Breast epithelium (tissue), 4 donors: Measurements from ENCODE around the gene PLEKHO2. TPM values are rescaled to one million over a fixed set of nuclear protein-coding genes. Genes with fewer than 3 reads are reported as not detected.
A peak's percentile ranks its signal among the peaks of the same experiment; 100 is the strongest.

Experiments
- DNase-seq, 2 donors: peaks; one replicate each; pipeline ENCODE4 v3.0.0-alpha.2; 2019; ENCODE audit warnings: low spot score in 2 of 2
- H3K27ac ChIP-seq, 2 donors: fragments of 200-600 bp; sonication (generic) in 1 of 2; one replicate each; pipeline ENCODE4 v1.5.1; 2016 to 2019; ENCODE audit warnings: mild to moderate bottlenecking in 1 of 2
- H3K27me3 ChIP-seq, 2 donors: fragments of 200-600 bp; sonication (generic) in 1 of 2; one replicate each; pipeline versions ENCODE4 v1.5.1 to v1.6.0; 2017 to 2019; ENCODE audit warnings: control low read depth in 1 of 2, mild to moderate bottlenecking in 1 of 2
- H3K36me3 ChIP-seq: fragments of 200-600 bp; one replicate; pipeline ENCODE4 v1.5.1; 2019
- H3K4me1 ChIP-seq, 2 donors: fragments of 200-600 bp; sonication (generic); one replicate each; pipeline ENCODE4 v1.5.1; 2016 to 2019; ENCODE audit warnings: control low read depth in 1 of 2
- H3K4me3 ChIP-seq, 3 donors: fragments of 200-600 bp; sonication (generic); 1 replicate in 2 of 3; 2 replicates in 1 of 3; pipeline ENCODE4 v1.5.1; 2016 to 2019; ENCODE audit warnings: mild to moderate bottlenecking in 3 of 3, moderate library complexity in 2 of 3
- H3K9me3 ChIP-seq, 2 donors: fragments of 200-600 bp; sonication (generic) in 1 of 2; one replicate each; pipeline ENCODE4 v1.5.1; 2016 to 2019; ENCODE audit warnings: control low read depth in 1 of 2
- CTCF ChIP-seq, 3 donors: fragments of 450-650 bp; IDR thresholded peaks; one replicate each; pipeline ENCODE4 v1.5.1; 2016 to 2017; ENCODE audit warnings: antibody characterized with exemption in 3 of 3, mild to moderate bottlenecking in 3 of 3, moderate library complexity in 3 of 3
- POLR2A ChIP-seq: fragments of 450-650 bp; IDR thresholded peaks from one replicate; pipeline ENCODE4 v1.6.1; 2016; ENCODE audit warnings: antibody characterized with exemption, mild to moderate bottlenecking, moderate library complexity
- POLR2AphosphoS5 ChIP-seq, 3 donors: sonication (generic); formaldehyde crosslinking; IDR thresholded peaks; one replicate each; pipeline ENCODE4 v1.6.1; 2017; ENCODE audit warnings: antibody characterized with exemption in 3 of 3
- intact Hi-C: fragments of 100-400 bp; cut with DNase I; formaldehyde crosslinking; loops from one replicate; pipeline ENCODE4 v1.15.1; 2023; ENCODE audit warnings: low total_unique reads
- total RNA-seq, 3 donors: library from RNA; depleted of rRNA; stranded (reverse); fragments of >200 nt; gene quantifications; one replicate each; pipeline ENCODE4 v1.1.0, GENCODE V29; 2016

Gene PLEKHO2
- total RNA-seq, 3 donors from 2014 or later = 21.1 to 33.3 (median 26.5) TPM

GRCh38 chr15:64912379-64913325 lies 70.9 kb downstream of the PLEKHO2 start:
- Histone ChIP-seq H3K27ac (peak overlapping the region in 1 of 2 donors; percentile 4), H3K36me3 (no peaks in the 10 kb centered on the region), H3K27me3 (no peaks in the 10 kb centered on the region), H3K4me3 (peak overlapping the region; percentile 54 to 87 (median 62)), H3K4me1 (no peaks in the 10 kb centered on the region), H3K9me3 (no peaks in the 10 kb centered on the region)
- TF ChIP-seq POLR2A = no peak
- TF ChIP-seq CTCF (IDR thresholded peaks at IDR 0.05) = no peak
- TF ChIP-seq POLR2AphosphoS5 (IDR thresholded peaks at IDR 0.05) = no peak
- intact Hi-C loops = no loop called here
- DNase-seq = no peak

- no peaks in the 10 kb centered on the region for H3K9me3 ChIP-seq
- H3K27me3 ChIP-seq = no peaks in the 10 kb centered on the region
- intact Hi-C loops = no loop called here
- no peak overlapping the region for H3K27ac ChIP-seq
- no peaks in the 10 kb centered on the region for H3K4me1 ChIP-seq
- no peak for DNase-seq
- TF ChIP-seq POLR2A (no peak), POLR2AphosphoS5 (IDR thresholded peaks at IDR 0.05) (no peak), CTCF (IDR thresholded peaks at IDR 0.05) (no peak)
- no peak overlapping the region for H3K4me3 ChIP-seq
- no peaks in the 10 kb centered on the region for H3K36me3 ChIP-seq
Measured at GRCh38 chr15:64915518-64916227, 74.0 kb downstream of the PLEKHO2 start.

GRCh38 chr15:64916365-64916764 lies 74.7 kb downstream of the PLEKHO2 start:
- Histone ChIP-seq H3K4me3 (no peak overlapping the region), H3K9me3 (no peaks in the 10 kb centered on the region), H3K36me3 (no peaks in the 10 kb centered on the region), H3K27me3 (no peaks in the 10 kb centered on the region), H3K4me1 (no peaks in the 10 kb centered on the region), H3K27ac (no peak overlapping the region)
- intact Hi-C loops = no loop called here
- no peak for DNase-seq
- TF ChIP-seq CTCF (IDR thresholded peaks at IDR 0.05) (no peak), POLR2A (no peak), POLR2AphosphoS5 (IDR thresholded peaks at IDR 0.05) (no peak)

GRCh38 chr15:64917211-64917610 lies 75.5 kb downstream of the PLEKHO2 start:
- intact Hi-C loops = no loop called here
- Histone ChIP-seq H3K4me1 (no peaks in the 10 kb centered on the region), H3K27me3 (no peaks in the 10 kb centered on the region), H3K27ac (no peak overlapping the region), H3K4me3 (no peak overlapping the region), H3K9me3 (no peaks in the 10 kb centered on the region), H3K36me3 (no peaks in the 10 kb centered on the region)
- no peak for TF ChIP-seq POLR2AphosphoS5 (IDR thresholded peaks at IDR 0.05)
- DNase-seq = no peak

Other genes starting within 250 kb of the PLEKHO2 start
- 1 to 10 TPM in 1 of 3 donors, under 1 TPM in 1, not detected in 1; 0.66 to 1.9 TPM for gene RBPMS2, start 66.3 kb upstream of the PLEKHO2 start, total RNA-seq
- gene PIF1, start 16.3 kb upstream of the PLEKHO2 start, total RNA-seq = 1 to 10 TPM in 1 of 3 donors, under 1 TPM in 2; 0.44 to 1.3 (median 0.66) TPM
- 1 to 10 TPM; 3.2 to 7.8 (median 7.2) TPM for gene ANKDD1A, start 70.0 kb downstream of the PLEKHO2 start, total RNA-seq
- gene SPG21, start 148.0 kb downstream of the PLEKHO2 start, total RNA-seq = 100 to 1,000 TPM in 1 of 3 donors, 10 to 100 TPM in 2; 91.5 to 109 (median 92.8) TPM
- gene MTFMT, start 187.7 kb downstream of the PLEKHO2 start, total RNA-seq = 10 to 100 TPM; 23.7 to 28.5 (median 28.4) TPM
- gene SLC51B, start 203.5 kb downstream of the PLEKHO2 start, total RNA-seq = not detected
- gene RASL12, start 226.1 kb downstream of the PLEKHO2 start, total RNA-seq = 10 to 100 TPM; 12.6 to 20.6 (median 20.3) TPM
- gene KBTBD13, start 234.8 kb downstream of the PLEKHO2 start, total RNA-seq = under 1 TPM in 2 of 3 donors, not detected in 1; 0.15 to 0.33 TPM